T-helper 1 cell treated with Interleukin-12 subunit alpha and Interleukin-12 subunit beta and Interleukin-4 antibody, amounts not matched to agents 30 ng/mL and 1 ng/mL, for 36 hours (primary cell): ENCODE results near the gene EXO1. TPM values are rescaled to one million over a fixed set of nuclear protein-coding genes. Genes with fewer than 3 reads are reported as not detected.

ENCODE experiments used
- total RNA-seq: library from RNA; stranded (reverse); gene quantifications from 2 replicates; pipeline ENCODE4 v1.2.3, GENCODE V29; 2022

EXO1 gene
- total RNA-seq, 1 donor from 2014 or later: 30.7 TPM

Other genes starting within 250 kb of the EXO1 start
- 8.5 and 9.5 TPM in 2 replicates for gene CHML, start 207.8 kb upstream of the EXO1 start, total RNA-seq
- 11.0 and 11.7 TPM in 2 replicates for gene OPN3, start 207.8 kb upstream of the EXO1 start, total RNA-seq
- 0.44 TPM in 1 of 2 replicates, not detected in the other for gene WDR64, start 195.9 kb upstream of the EXO1 start, total RNA-seq
- not detected in 2 replicates for gene BECN2, start 109.6 kb downstream of the EXO1 start, total RNA-seq
- gene MAP1LC3C, start 150.9 kb downstream of the EXO1 start, total RNA-seq: not detected in 2 replicates